ENCODE data around the gene UBL4A.

The UBL4A gene

GRCh38 chrX:154476821-154477220 lies 9.6 kb downstream of the UBL4A start:
- FAIRE-seq = no peak
- TF ChIP-seq SPI1 (IDR thresholded peaks at IDR 0.05; ENCODE audit: low read depth, low read length) (no peak), TAF1 (IDR thresholded peaks at IDR 0.05; ENCODE audit: low read depth, low read length) (no peak), POLR2A (IDR thresholded peaks at IDR 0.05; ENCODE audit: low read depth, low read length) (no peak), POU2F2 (IDR thresholded peaks at IDR 0.05; ENCODE audit: low read depth, low read length) (no peak), PAX5 (IDR thresholded peaks at IDR 0.05; ENCODE audit: insufficient read depth, low read length, severe bottlenecking) (no peak), POLR2AphosphoS5 (IDR thresholded peaks at IDR 0.05; ENCODE audit: low read depth, low read length) (no peak)
- no peak for DNase-seq (ENCODE audit: insufficient read length, low spot score)

- DNase-seq (ENCODE audit: insufficient read length, low spot score) (no peak), FAIRE-seq (no peak)
- TF ChIP-seq TAF1 (IDR thresholded peaks at IDR 0.05; ENCODE audit: low read depth, low read length) = no peak
- TF ChIP-seq POU2F2 (IDR thresholded peaks at IDR 0.05; ENCODE audit: low read depth, low read length) = no peak
- TF ChIP-seq PAX5 (IDR thresholded peaks at IDR 0.05; ENCODE audit: insufficient read depth, low read length, severe bottlenecking) = no peak
- no peak for TF ChIP-seq POLR2A (IDR thresholded peaks at IDR 0.05; ENCODE audit: low read depth, low read length)
- TF ChIP-seq POLR2AphosphoS5 (IDR thresholded peaks at IDR 0.05; ENCODE audit: low read depth, low read length) = no peak
- TF ChIP-seq SPI1 (IDR thresholded peaks at IDR 0.05; ENCODE audit: low read depth, low read length) = no peak
Observed at GRCh38 chrX:154473683-154474082, 12.7 kb downstream of the UBL4A start.

GRCh38 chrX:154472685-154473632 lies 13.5 kb downstream of the UBL4A start:
- no peak for TF ChIP-seq POLR2AphosphoS5 (IDR thresholded peaks at IDR 0.05; ENCODE audit: low read depth, low read length)
- FAIRE-seq (no peak), DNase-seq (ENCODE audit: insufficient read length, low spot score) (no peak)

- TF ChIP-seq PAX5 (IDR thresholded peaks at IDR 0.05; ENCODE audit: insufficient read depth, low read length, severe bottlenecking) (no peak), POLR2A (IDR thresholded peaks at IDR 0.05; ENCODE audit: low read depth, low read length) (no peak), TAF1 (IDR thresholded peaks at IDR 0.05; ENCODE audit: low read depth, low read length) (no peak), POU2F2 (IDR thresholded peaks at IDR 0.05; ENCODE audit: low read depth, low read length) (no peak), SPI1 (IDR thresholded peaks at IDR 0.05; ENCODE audit: low read depth, low read length) (no peak), POLR2AphosphoS5 (IDR thresholded peaks at IDR 0.05; ENCODE audit: low read depth, low read length) (no peak)
- DNase-seq (ENCODE audit: insufficient read length, low spot score) = no peak
- no peak for FAIRE-seq
Observed at GRCh38 chrX:154471839-154472684, 14.4 kb downstream of the UBL4A start.

GRCh38 chrX:154470914-154471568 lies 15.4 kb downstream of the UBL4A start:
- FAIRE-seq (no peak), DNase-seq (ENCODE audit: insufficient read length, low spot score) (no peak)
- no peak for TF ChIP-seq POLR2AphosphoS5 (IDR thresholded peaks at IDR 0.05; ENCODE audit: low read depth, low read length)
- no peak for TF ChIP-seq POLR2A (IDR thresholded peaks at IDR 0.05; ENCODE audit: low read depth, low read length)
- TF ChIP-seq PAX5 (IDR thresholded peaks at IDR 0.05; ENCODE audit: insufficient read depth, low read length, severe bottlenecking) = no peak
- TF ChIP-seq TAF1 (IDR thresholded peaks at IDR 0.05; ENCODE audit: low read depth, low read length) = no peak
- no peak for TF ChIP-seq POU2F2 (IDR thresholded peaks at IDR 0.05; ENCODE audit: low read depth, low read length)
- no peak for TF ChIP-seq SPI1 (IDR thresholded peaks at IDR 0.05; ENCODE audit: low read depth, low read length)

- FAIRE-seq (no peak), DNase-seq (ENCODE audit: insufficient read length, low spot score) (no peak)
- TF ChIP-seq TAF1 (IDR thresholded peaks at IDR 0.05; ENCODE audit: low read depth, low read length) = no peak
- TF ChIP-seq POLR2A (IDR thresholded peaks at IDR 0.05; ENCODE audit: low read depth, low read length) = no peak
- no peak for TF ChIP-seq SPI1 (IDR thresholded peaks at IDR 0.05; ENCODE audit: low read depth, low read length)
- no peak for TF ChIP-seq POLR2AphosphoS5 (IDR thresholded peaks at IDR 0.05; ENCODE audit: low read depth, low read length)
- no peak for TF ChIP-seq PAX5 (IDR thresholded peaks at IDR 0.05; ENCODE audit: insufficient read depth, low read length, severe bottlenecking)
- no peak for TF ChIP-seq POU2F2 (IDR thresholded peaks at IDR 0.05; ENCODE audit: low read depth, low read length)
Observed at GRCh38 chrX:154470434-154470833, 16.0 kb downstream of the UBL4A start.

GRCh38 chrX:154469880-154470279 lies 16.5 kb downstream of the UBL4A start:
- DNase-seq (ENCODE audit: insufficient read length, low spot score) = no peak
- TF ChIP-seq POU2F2 (IDR thresholded peaks at IDR 0.05; ENCODE audit: low read depth, low read length) (no peak), PAX5 (IDR thresholded peaks at IDR 0.05; ENCODE audit: insufficient read depth, low read length, severe bottlenecking) (no peak), POLR2AphosphoS5 (IDR thresholded peaks at IDR 0.05; ENCODE audit: low read depth, low read length) (no peak), POLR2A (IDR thresholded peaks at IDR 0.05; ENCODE audit: low read depth, low read length) (no peak), TAF1 (IDR thresholded peaks at IDR 0.05; ENCODE audit: low read depth, low read length) (no peak), SPI1 (IDR thresholded peaks at IDR 0.05; ENCODE audit: low read depth, low read length) (no peak)
- FAIRE-seq = no peak

GRCh38 chrX:154469114-154469513 lies 17.3 kb downstream of the UBL4A start:
- TF ChIP-seq TAF1 (IDR thresholded peaks at IDR 0.05; ENCODE audit: low read depth, low read length) (no peak), PAX5 (IDR thresholded peaks at IDR 0.05; ENCODE audit: insufficient read depth, low read length, severe bottlenecking) (no peak), POU2F2 (IDR thresholded peaks at IDR 0.05; ENCODE audit: low read depth, low read length) (no peak), POLR2A (IDR thresholded peaks at IDR 0.05; ENCODE audit: low read depth, low read length) (no peak), SPI1 (IDR thresholded peaks at IDR 0.05; ENCODE audit: low read depth, low read length) (no peak), POLR2AphosphoS5 (IDR thresholded peaks at IDR 0.05; ENCODE audit: low read depth, low read length) (no peak)
- DNase-seq (ENCODE audit: insufficient read length, low spot score) = no peak
- FAIRE-seq = no peak

GRCh38 chrX:154468217-154468616 lies 18.2 kb downstream of the UBL4A start:
- DNase-seq (ENCODE audit: insufficient read length, low spot score) (no peak), FAIRE-seq (no peak)
- TF ChIP-seq POLR2A (IDR thresholded peaks at IDR 0.05; ENCODE audit: low read depth, low read length) = no peak
- no peak for TF ChIP-seq SPI1 (IDR thresholded peaks at IDR 0.05; ENCODE audit: low read depth, low read length)
- no peak for TF ChIP-seq TAF1 (IDR thresholded peaks at IDR 0.05; ENCODE audit: low read depth, low read length)
- TF ChIP-seq POLR2AphosphoS5 (IDR thresholded peaks at IDR 0.05; ENCODE audit: low read depth, low read length) = no peak
- TF ChIP-seq PAX5 (IDR thresholded peaks at IDR 0.05; ENCODE audit: insufficient read depth, low read length, severe bottlenecking) = no peak
- TF ChIP-seq POU2F2 (IDR thresholded peaks at IDR 0.05; ENCODE audit: low read depth, low read length) = no peak
